Gastroesophageal sphincter (tissue), 4 donors: Measurements from ENCODE around the gene MCTP1. TPM values are rescaled to one million over a fixed set of nuclear protein-coding genes. Genes with fewer than 3 reads are reported as not detected.

Source experiments
- ATAC-seq: fragments of 150-250 bp; one replicate; pipeline ENCODE4 v1.9.1; 2016; ENCODE audit warnings: mild to moderate bottlenecking, moderate library complexity
- H3K27ac ChIP-seq, 4 donors: fragments of 200-600 bp; sonication (generic) in 3 of 4; 1 replicate in 3 of 4; 2 replicates in 1 of 4; pipeline ENCODE4 v1.5.1; 2016 to 2019
- H3K27me3 ChIP-seq: fragments of 200-600 bp; sonication (generic); one replicate; pipeline ENCODE4 v1.5.1; 2019
- H3K36me3 ChIP-seq, 2 donors: fragments of 200-600 bp; sonication (generic); one replicate each; pipeline ENCODE4 v1.5.1; 2019; ENCODE audit warnings: control low read depth in 1 of 2
- H3K4me1 ChIP-seq, 3 donors: fragments of 200-600 bp; sonication (generic); 1 replicate in 2 of 3; 2 replicates in 1 of 3; pipeline ENCODE4 v1.5.1; 2016 to 2019; ENCODE audit warnings: control low read depth in 2 of 3
- H3K4me3 ChIP-seq, 2 donors: fragments of 200-600 bp; sonication (generic); one replicate each; pipeline ENCODE4 v1.5.1; 2019; ENCODE audit warnings: mild to moderate bottlenecking in 1 of 2, moderate library complexity in 1 of 2
- H3K9me3 ChIP-seq, 3 donors: fragments of 200-600 bp; sonication (generic); one replicate each; pipeline ENCODE4 v1.5.1; 2017 to 2019; ENCODE audit warnings: control low read depth in 2 of 3
- EP300 ChIP-seq: sonication (generic); formaldehyde crosslinking; IDR thresholded peaks from one replicate; pipeline ENCODE4 v1.6.1; 2017; ENCODE audit warnings: antibody characterized with exemption, mild to moderate bottlenecking
- POLR2A ChIP-seq, 2 donors: fragments of 450-650 bp; IDR thresholded peaks; one replicate each; pipeline ENCODE4 v1.6.1; 2017; ENCODE audit warnings: antibody characterized with exemption in 2 of 2, mild to moderate bottlenecking in 2 of 2, moderate library complexity in 1 of 2
- POLR2AphosphoS5 ChIP-seq: sonication (generic); formaldehyde crosslinking; IDR thresholded peaks from one replicate; pipeline ENCODE4 v1.6.1; 2017; ENCODE audit warnings: antibody characterized with exemption
- WGBS, 2 donors: methylation state at CpG; one replicate each; pipeline ENCODE4 v1.1.5; 2018; ENCODE audit warnings: low coverage in 1 of 2; 5-methylcytosine and 5-hydroxymethylcytosine counted together
- total RNA-seq, 4 donors: library from RNA; depleted of rRNA; stranded (reverse); fragments of >200 nt; gene quantifications; one replicate each; pipeline ENCODE4 v1.1.0, GENCODE V29; 2016
- TF ChIP-seq, protein P1 (sequence below), 4 experiments: fragments of 200-600 bp in 2 of 4; fragments of 450-650 bp in 2 of 4; sonication (generic) in 1 of 4; IDR thresholded peaks; one replicate each; pipeline ENCODE4 v1.5.1; 2017 to 2019; ENCODE audit warnings: antibody characterized with exemption in 4 of 4, mild to moderate bottlenecking in 2 of 4, moderate library complexity in 2 of 4

MCTP1 gene
- total RNA-seq, 4 donors from 2014 or later = 13.5 to 57.6 (median 21.9) TPM

GRCh38 chr5:94761786-94762185 is 523.1 kb downstream of the MCTP1 start:
- 49 to 79% methylated on average over 2 to 4 of the region's 4 CpGs for WGBS, 2 donors
- Histone ChIP-seq H3K4me1 (no peaks in the 10 kb centered on the region), H3K9me3 (no peaks in the 10 kb centered on the region), H3K27me3 (no peaks in the 10 kb centered on the region), H3K27ac (no peak overlapping the region), H3K36me3 (no peaks in the 10 kb centered on the region), H3K4me3 (no peak overlapping the region)
- TF ChIP-seq EP300 = no peak
- no peak for ATAC-seq

DNA sequence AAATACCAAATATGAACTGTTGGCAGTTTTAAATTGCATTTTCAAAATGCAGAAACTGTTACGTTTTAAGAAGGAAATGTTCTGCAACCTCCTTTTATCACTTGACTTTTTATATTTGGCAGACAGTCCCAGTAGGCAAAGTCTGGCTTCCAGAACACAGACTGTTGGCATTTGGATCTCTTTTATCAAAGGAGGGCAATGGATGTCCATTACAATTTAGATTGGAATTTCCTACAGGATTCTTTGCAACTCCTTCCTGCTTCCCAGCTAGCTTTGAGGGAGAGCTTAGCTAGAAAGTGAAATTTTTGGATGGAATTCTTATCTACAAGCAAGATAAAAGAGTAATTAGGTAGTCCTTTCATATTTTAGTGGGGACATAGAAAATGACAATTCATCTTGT is 523.8 kb downstream of the MCTP1 start:
- no peaks in the 10 kb centered on the region for H3K4me1 ChIP-seq
- H3K27ac ChIP-seq = no peak overlapping the region
- H3K36me3 ChIP-seq = no peaks in the 10 kb centered on the region
- TF ChIP-seq POLR2AphosphoS5 = no peak
- no peak for TF ChIP-seq POLR2A (IDR thresholded peaks at IDR 0.05)
- TF ChIP-seq, protein P1, sequence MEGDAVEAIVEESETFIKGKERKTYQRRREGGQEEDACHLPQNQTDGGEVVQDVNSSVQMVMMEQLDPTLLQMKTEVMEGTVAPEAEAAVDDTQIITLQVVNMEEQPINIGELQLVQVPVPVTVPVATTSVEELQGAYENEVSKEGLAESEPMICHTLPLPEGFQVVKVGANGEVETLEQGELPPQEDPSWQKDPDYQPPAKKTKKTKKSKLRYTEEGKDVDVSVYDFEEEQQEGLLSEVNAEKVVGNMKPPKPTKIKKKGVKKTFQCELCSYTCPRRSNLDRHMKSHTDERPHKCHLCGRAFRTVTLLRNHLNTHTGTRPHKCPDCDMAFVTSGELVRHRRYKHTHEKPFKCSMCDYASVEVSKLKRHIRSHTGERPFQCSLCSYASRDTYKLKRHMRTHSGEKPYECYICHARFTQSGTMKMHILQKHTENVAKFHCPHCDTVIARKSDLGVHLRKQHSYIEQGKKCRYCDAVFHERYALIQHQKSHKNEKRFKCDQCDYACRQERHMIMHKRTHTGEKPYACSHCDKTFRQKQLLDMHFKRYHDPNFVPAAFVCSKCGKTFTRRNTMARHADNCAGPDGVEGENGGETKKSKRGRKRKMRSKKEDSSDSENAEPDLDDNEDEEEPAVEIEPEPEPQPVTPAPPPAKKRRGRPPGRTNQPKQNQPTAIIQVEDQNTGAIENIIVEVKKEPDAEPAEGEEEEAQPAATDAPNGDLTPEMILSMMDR (IDR thresholded peaks at IDR 0.05) = no peak
- no peak for TF ChIP-seq EP300
- no peaks in the 10 kb centered on the region for H3K27me3 ChIP-seq
- ATAC-seq = no peak
- no peak overlapping the region for H3K4me3 ChIP-seq
- 62 to 75% methylated on average over 1 of the region's 1 CpG for WGBS, 2 donors
- H3K9me3 ChIP-seq = no peaks in the 10 kb centered on the region

GRCh38 chr5:94759961-94760360 is 524.9 kb downstream of the MCTP1 start:
- ATAC-seq = no peak
- no peaks in the 10 kb centered on the region for H3K27me3 ChIP-seq
- H3K4me1 ChIP-seq = no peaks in the 10 kb centered on the region
- H3K9me3 ChIP-seq = no peaks in the 10 kb centered on the region
- H3K4me3 ChIP-seq = no peak overlapping the region
- no peak overlapping the region for H3K27ac ChIP-seq
- WGBS, 2 donors = 81 to 100% methylated on average over 1 of the region's 1 CpG
- H3K36me3 ChIP-seq = no peaks in the 10 kb centered on the region
- TF ChIP-seq POLR2AphosphoS5 (no peak), POLR2A (IDR thresholded peaks at IDR 0.05) (no peak), EP300 (no peak)
- TF ChIP-seq, protein P1 (IDR thresholded peaks at IDR 0.05) = no peak

- H3K27ac ChIP-seq = no peak overlapping the region
- H3K4me3 ChIP-seq = no peak overlapping the region
- no peaks in the 10 kb centered on the region for H3K36me3 ChIP-seq
- TF ChIP-seq, protein P1 (IDR thresholded peaks at IDR 0.05) = no peak
- TF ChIP-seq EP300 = no peak
- TF ChIP-seq POLR2AphosphoS5 = no peak
- TF ChIP-seq POLR2A (IDR thresholded peaks at IDR 0.05) = no peak
- no peaks in the 10 kb centered on the region for H3K27me3 ChIP-seq
- no peaks in the 10 kb centered on the region for H3K9me3 ChIP-seq
- H3K4me1 ChIP-seq = no peaks in the 10 kb centered on the region
- ATAC-seq = no peak
- 62 to 69% methylated on average over 3 of the region's 3 CpGs for WGBS, 2 donors
These were observed 525.9 kb downstream of the MCTP1 start for GRCh38 chr5:94759022-94759421.

DNA sequence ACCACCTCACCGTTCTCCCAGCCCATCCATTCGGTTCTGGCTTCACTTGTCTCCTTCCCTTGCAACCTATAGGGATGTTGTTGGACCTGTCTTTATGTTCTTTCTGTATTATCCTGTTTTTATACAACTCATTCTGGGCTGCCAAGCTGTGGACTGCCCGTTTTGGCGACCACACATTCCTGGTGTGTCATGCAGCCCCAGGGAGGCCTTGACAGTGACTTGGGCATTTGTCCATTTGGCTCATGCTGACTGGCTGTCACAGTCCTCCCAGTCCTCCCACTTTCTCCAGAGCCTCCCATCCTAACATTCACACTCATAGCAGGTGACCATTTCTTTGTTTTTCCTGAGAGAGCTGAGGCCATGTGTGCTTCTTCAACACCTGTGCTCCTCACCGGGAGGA is 530.1 kb downstream of the MCTP1 start:
- Histone ChIP-seq H3K4me3 (no peak overlapping the region), H3K9me3 (no peaks in the 10 kb centered on the region), H3K36me3 (no peaks in the 10 kb centered on the region), H3K4me1 (no peaks in the 10 kb centered on the region), H3K27me3 (no peaks in the 10 kb centered on the region), H3K27ac (no peak overlapping the region)
- ATAC-seq = no peak
- TF ChIP-seq POLR2AphosphoS5 = no peak
- TF ChIP-seq EP300 = no peak
- TF ChIP-seq POLR2A (IDR thresholded peaks at IDR 0.05) = no peak
- TF ChIP-seq, protein P1 (IDR thresholded peaks at IDR 0.05) = no peak
- WGBS, 2 donors = 73 to 77% methylated on average over 5 of the region's 5 CpGs
